Effector CD4-positive, alpha-beta T cell (primary cell): ENCODE measurements around the gene GALNT1.

Source experiments
- DNase-seq: peaks from one replicate; pipeline ENCODE4 v3.0.0-alpha.2; 2020

The GALNT1 gene

GRCh38 chr18:35728676-35729075 is 147.1 kb downstream of the GALNT1 start:
- no peak for DNase-seq

GRCh38 chr18:35729991-35730668 is 148.6 kb downstream of the GALNT1 start:
- DNase-seq, result no peak

GRCh38 chr18:35730691-35731370 is 149.3 kb downstream of the GALNT1 start:
- no peak for DNase-seq

GRCh38 chr18:35731701-35732100 is 150.2 kb downstream of the GALNT1 start:
- DNase-seq, result no peak

GRCh38 chr18:35732162-35732561 is 150.6 kb downstream of the GALNT1 start:
- no peak for DNase-seq

- DNase-seq, result no peak
Measured at GRCh38 chr18:35732636-35733035, 151.1 kb downstream of the GALNT1 start.

GRCh38 chr18:35733408-35733807 is 151.9 kb downstream of the GALNT1 start:
- DNase-seq, result no peak

GRCh38 chr18:35736696-35737095 is 155.2 kb downstream of the GALNT1 start:
- no peak for DNase-seq

- DNase-seq, result no peak
Measured at GRCh38 chr18:35739778-35740177, 158.2 kb downstream of the GALNT1 start.

GRCh38 chr18:35740656-35741055 is 159.1 kb downstream of the GALNT1 start:
- no peak for DNase-seq

- DNase-seq, result no peak
Measured at GRCh38 chr18:35743916-35744315, 162.4 kb downstream of the GALNT1 start.

- DNase-seq, result no peak
Measured at GRCh38 chr18:35745814-35746213, 164.3 kb downstream of the GALNT1 start.

- no peak for DNase-seq
Measured at GRCh38 chr18:35746826-35747339, 165.3 kb downstream of the GALNT1 start.

- no peak for DNase-seq
Measured at GRCh38 chr18:35747894-35748472, 166.4 kb downstream of the GALNT1 start.

GRCh38 chr18:35749701-35750100 is 168.2 kb downstream of the GALNT1 start:
- DNase-seq, result no peak

- no peak for DNase-seq
Measured at GRCh38 chr18:35750929-35751328, 169.4 kb downstream of the GALNT1 start.

- DNase-seq, result no peak
Measured at GRCh38 chr18:35753306-35753910, 171.9 kb downstream of the GALNT1 start.

- DNase-seq, result no peak
Measured at GRCh38 chr18:35754464-35754863, 172.9 kb downstream of the GALNT1 start.

GRCh38 chr18:35755369-35755768 is 173.8 kb downstream of the GALNT1 start:
- no peak for DNase-seq

- peak; percentile 41 for DNase-seq
Measured at GRCh38 chr18:35756506-35757117, 175.1 kb downstream of the GALNT1 start.
